Brain microvascular endothelial cell (primary cell): ENCODE measurements around the gene TCF7L1.
A peak's percentile ranks its signal among the peaks of the same experiment; 100 is the strongest.

Experiments
- DNase-seq: peaks from one replicate; pipeline ENCODE4 v3.0.0-alpha.2; 2020
- H3K27ac ChIP-seq: fragments of 250-450 bp; sonication (Bioruptor Pico); 2 replicates; pipeline ENCODE4 v1.5.1; 2020; ENCODE audit warnings: mild to moderate bottlenecking, moderate library complexity
- H3K27me3 ChIP-seq: fragments of 250-450 bp; sonication (Bioruptor Pico); replicated peaks from 2 replicates; pipeline ENCODE4 v1.5.1; 2020; ENCODE audit warnings: mild to moderate bottlenecking
- H3K36me3 ChIP-seq: fragments of 250-450 bp; sonication (Bioruptor Pico); replicated peaks from 2 replicates; pipeline ENCODE4 v1.5.1; 2020; ENCODE audit warnings: mild to moderate bottlenecking
- H3K4me3 ChIP-seq: 2 replicates; pipeline ENCODE4 v1.5.1; 2011; ENCODE audit warnings: low read depth, mild to moderate bottlenecking, control low read depth, low read length, moderate library complexity
- in situ Hi-C: cut with HindIII; loops from 2 replicates; pipeline ENCODE4 v1.10.0; 2017; ENCODE audit warnings: low sequenced_read_pairs, low pct_ligation_motif_present
- TF ChIP-seq, protein P1 (sequence below): IDR thresholded peaks from 2 replicates; pipeline ENCODE4 v1.5.1; 2011; ENCODE audit warnings: low read depth, mild to moderate bottlenecking, moderate library complexity, low read length, control low read depth, inconsistent platforms; ENCODE audit errors: missing control alignments

TCF7L1 gene

DNA sequence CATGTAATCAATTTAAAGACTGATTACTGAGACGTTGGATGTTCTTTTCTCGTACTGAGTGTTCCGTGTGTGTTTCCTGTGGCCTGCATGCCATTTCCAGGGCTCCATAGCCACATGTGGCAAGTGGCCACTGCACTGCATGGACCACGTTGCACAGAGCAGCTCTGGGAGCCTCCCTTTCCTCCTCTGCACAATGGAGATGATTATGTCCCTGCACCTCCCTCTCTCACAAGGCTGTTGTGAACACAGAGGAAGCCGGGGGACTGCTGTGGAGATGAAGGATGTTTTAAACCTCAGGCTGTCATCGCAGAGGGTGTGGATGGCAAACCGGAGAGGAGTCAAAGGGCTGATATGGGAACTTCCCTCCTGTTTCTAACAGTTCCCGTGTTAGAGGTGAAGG is 106.9 kb downstream of the TCF7L1 start:
- in situ Hi-C loops: no loop called here
- no peaks in the 10 kb centered on the region for H3K27me3 ChIP-seq
- no peak for DNase-seq
- H3K4me3 ChIP-seq: no peak overlapping the region
- TF ChIP-seq, protein P1, sequence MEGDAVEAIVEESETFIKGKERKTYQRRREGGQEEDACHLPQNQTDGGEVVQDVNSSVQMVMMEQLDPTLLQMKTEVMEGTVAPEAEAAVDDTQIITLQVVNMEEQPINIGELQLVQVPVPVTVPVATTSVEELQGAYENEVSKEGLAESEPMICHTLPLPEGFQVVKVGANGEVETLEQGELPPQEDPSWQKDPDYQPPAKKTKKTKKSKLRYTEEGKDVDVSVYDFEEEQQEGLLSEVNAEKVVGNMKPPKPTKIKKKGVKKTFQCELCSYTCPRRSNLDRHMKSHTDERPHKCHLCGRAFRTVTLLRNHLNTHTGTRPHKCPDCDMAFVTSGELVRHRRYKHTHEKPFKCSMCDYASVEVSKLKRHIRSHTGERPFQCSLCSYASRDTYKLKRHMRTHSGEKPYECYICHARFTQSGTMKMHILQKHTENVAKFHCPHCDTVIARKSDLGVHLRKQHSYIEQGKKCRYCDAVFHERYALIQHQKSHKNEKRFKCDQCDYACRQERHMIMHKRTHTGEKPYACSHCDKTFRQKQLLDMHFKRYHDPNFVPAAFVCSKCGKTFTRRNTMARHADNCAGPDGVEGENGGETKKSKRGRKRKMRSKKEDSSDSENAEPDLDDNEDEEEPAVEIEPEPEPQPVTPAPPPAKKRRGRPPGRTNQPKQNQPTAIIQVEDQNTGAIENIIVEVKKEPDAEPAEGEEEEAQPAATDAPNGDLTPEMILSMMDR: no peak
- H3K27ac ChIP-seq: no peak overlapping the region
- H3K36me3 ChIP-seq: no peaks in the 10 kb centered on the region

DNA sequence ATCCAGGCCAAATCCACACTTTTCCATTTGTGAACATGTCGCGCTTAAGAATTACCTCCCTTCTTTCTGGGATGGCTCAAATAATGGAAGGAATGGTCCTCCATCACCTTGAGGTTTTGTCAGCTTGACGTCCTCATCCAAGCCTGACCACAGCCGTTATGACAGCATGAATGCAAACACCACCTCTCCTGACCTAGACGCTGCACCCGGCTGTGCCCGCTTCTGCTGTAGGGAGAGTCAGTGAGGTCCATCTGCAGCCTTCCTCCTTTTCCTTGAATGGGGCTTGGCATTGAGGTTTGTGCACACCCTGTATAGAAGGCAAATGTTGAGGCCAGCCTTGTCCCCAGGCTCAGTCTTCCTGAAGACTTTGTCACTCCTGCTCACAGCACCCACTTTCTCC is 109.1 kb downstream of the TCF7L1 start:
- H3K36me3 ChIP-seq: no peaks in the 10 kb centered on the region
- in situ Hi-C loops: no loop called here
- H3K27me3 ChIP-seq: no peaks in the 10 kb centered on the region
- DNase-seq: no peak
- TF ChIP-seq, protein P1: no peak
- H3K4me3 ChIP-seq: no peak overlapping the region
- H3K27ac ChIP-seq: no peak overlapping the region

DNA sequence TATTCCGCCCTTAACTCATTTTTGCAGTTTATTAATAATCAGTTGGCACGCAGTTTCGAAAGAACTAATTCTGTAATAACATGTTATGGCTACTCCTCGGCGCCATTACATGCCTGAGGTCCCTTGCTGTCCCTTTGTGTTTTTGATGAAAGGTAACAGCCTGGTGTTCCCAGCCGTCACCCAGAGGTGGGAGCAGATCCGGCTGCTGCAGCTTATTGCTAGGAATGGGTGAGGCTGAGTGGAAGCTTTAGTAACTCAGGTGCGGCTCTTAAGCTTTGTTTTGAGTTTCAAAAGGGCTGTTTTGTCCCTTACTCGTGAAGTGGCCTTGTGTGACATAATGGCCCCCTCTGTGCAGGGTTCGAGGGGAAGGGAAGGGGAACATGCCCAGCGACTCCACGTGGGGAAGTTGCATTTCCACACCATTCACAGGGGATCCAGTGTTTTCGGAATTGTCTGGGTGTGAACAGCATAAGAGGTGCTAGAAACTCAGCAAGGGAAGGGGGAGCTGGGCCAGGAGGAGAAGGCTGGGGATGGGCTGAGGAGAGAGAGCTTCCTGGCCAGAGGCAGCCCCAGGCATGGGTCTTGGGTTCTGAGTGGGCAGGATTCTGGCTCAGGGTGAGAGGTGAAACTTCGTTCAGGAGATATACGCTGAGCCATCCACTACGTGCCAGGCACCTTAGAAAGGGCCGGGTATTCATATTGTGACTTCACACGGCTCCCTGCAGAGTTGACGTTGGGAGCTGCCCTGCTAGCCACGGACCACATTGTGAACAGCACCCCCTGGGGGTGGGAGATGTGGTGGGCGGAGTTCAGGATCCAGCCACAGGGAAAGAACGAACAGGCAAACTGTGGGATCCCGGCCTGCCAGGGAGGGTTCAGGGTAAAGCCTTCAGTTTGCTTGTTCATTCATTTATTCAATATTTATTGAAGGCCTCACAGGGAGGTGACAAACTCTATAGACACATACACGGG is 110.2 kb downstream of the TCF7L1 start:
- H3K4me3 ChIP-seq: no peak overlapping the region
- H3K27ac ChIP-seq: no peak overlapping the region
- no peaks in the 10 kb centered on the region for H3K36me3 ChIP-seq
- in situ Hi-C loops: no loop called here
- H3K27me3 ChIP-seq: no peaks in the 10 kb centered on the region
- TF ChIP-seq, protein P1: peak; percentile 75
- DNase-seq: peak; percentile 18

DNA sequence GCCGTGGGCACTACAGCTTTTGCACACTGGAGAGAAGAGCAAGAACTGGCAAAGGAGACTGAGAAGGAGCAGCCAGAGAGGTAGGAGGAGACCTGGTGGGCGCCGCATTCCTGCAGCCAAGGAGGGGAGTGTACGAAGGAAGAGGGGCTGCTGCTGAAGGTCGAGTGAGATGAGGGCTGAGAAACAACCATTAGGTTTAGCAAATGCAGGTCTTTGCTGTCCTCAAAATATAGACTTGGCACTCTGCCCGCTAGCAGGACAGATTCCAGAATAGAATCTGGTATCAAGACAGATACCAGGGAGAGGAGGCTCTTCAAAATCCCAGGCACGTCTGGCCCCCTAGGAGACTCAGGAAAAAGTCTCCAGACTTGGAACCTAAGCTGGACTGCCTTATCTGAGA is 111.6 kb downstream of the TCF7L1 start:
- DNase-seq: no peak
- H3K27me3 ChIP-seq: no peaks in the 10 kb centered on the region
- no peaks in the 10 kb centered on the region for H3K36me3 ChIP-seq
- H3K4me3 ChIP-seq: no peak overlapping the region
- no peak overlapping the region for H3K27ac ChIP-seq
- TF ChIP-seq, protein P1: no peak
- in situ Hi-C loops: no loop called here

DNA sequence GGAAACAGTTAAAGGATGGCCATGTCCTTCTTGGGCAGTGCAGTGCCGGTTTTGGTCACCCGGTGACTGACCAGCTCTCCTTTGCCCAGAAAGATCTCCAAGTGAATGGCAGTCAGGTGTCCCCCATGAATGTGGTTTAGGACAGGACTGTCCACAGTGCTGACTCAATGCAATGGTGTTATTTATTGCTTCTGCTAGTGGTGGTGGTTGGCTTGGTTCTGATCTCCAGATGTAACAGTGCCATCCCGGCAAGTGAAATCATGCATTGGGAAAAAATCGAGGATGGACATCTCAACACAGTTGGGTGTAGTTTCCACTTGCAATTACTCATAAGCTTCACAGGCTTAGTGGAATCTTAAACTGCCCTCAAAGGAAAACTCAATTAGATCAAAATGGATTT is 112.7 kb downstream of the TCF7L1 start:
- Histone ChIP-seq H3K4me3 (no peak overlapping the region), H3K27ac (no peak overlapping the region), H3K36me3 (no peaks in the 10 kb centered on the region), H3K27me3 (no peaks in the 10 kb centered on the region)
- in situ Hi-C loops: no loop called here
- no peak for DNase-seq
- TF ChIP-seq, protein P1: no peak
